ENCODE measurements around the gene KRTAP10-1.

- no peak for TF ChIP-seq CTCF (IDR thresholded peaks at IDR 0.05)
- TF ChIP-seq POLR2A (IDR thresholded peaks at IDR 0.05): no peak
Measured at GRCh38 chr21:44557491-44558328, 17.7 kb upstream of the KRTAP10-1 start.

Data from uterus (tissue), 2 donors.